Stimulated activated naive CD8-positive, alpha-beta T cell treated with anti-CD3 and anti-CD28 coated beads, Interleukin-15, Interleukin-2, amounts not matched to agents 100 U/mL and 50 U/mL, for 24 hours (primary cell): ENCODE data around the gene KIF9.
A peak's percentile ranks its signal among the peaks of the same experiment; 100 is the strongest.
"Not testable (repeated sequence)": the region's sequence is repeated elsewhere in the genome, so short reads cannot be mapped to it uniquely, and the experiment has no call there.

Experiments
- ATAC-seq: fragments of 150-1000 bp; cut with Tn5 transposase; one replicate; pipeline ENCODE4 v1.10.0; 2021
- DNase-seq: peaks from one replicate; pipeline ENCODE4 v3.0.0; 2021

The KIF9 gene

GRCh38 chr3:47294392-47294791, 11.8 kb upstream of the KIF9 start:
- DNase-seq (no peak), ATAC-seq (no peak)

GRCh38 chr3:47293822-47294221, 11.2 kb upstream of the KIF9 start:
- ATAC-seq (no peak), DNase-seq (no peak)

- not testable (repeated sequence) for DNase-seq, ATAC-seq
Measured at GRCh38 chr3:47291754-47292420, 9.3 kb upstream of the KIF9 start.

GRCh38 chr3:47291158-47291753, 8.7 kb upstream of the KIF9 start:
- ATAC-seq = no peak
- DNase-seq = no peak

- no peak for DNase-seq
- no peak for ATAC-seq
Measured at GRCh38 chr3:47288966-47289910, 6.6 kb upstream of the KIF9 start.

GRCh38 chr3:47283591-47284364, 1.2 kb upstream of the KIF9 start:
- ATAC-seq (peak; percentile 26), DNase-seq (peak; percentile 64)

- ATAC-seq (no peak), DNase-seq (peak; percentile 36)
Measured at GRCh38 chr3:47283193-47283537, 566 bp upstream of the KIF9 start.

GRCh38 chr3:47280519-47280918, 2.1 kb downstream of the KIF9 start:
- no peak for DNase-seq
- no peak for ATAC-seq

- DNase-seq = no peak
- no peak for ATAC-seq
Measured at GRCh38 chr3:47276558-47276957, 6.0 kb downstream of the KIF9 start.

- ATAC-seq (no peak), DNase-seq (no peak)
Measured at GRCh38 chr3:47274652-47275051, 7.9 kb downstream of the KIF9 start.

- ATAC-seq = no peak
- no peak for DNase-seq
Measured at GRCh38 chr3:47273564-47273963, 9.0 kb downstream of the KIF9 start.

- ATAC-seq (no peak), DNase-seq (no peak)
Measured at GRCh38 chr3:47270526-47270925, 12.1 kb downstream of the KIF9 start.

- ATAC-seq = no peak
Measured at GRCh38 chr3:47267490-47267824, 15.1 kb downstream of the KIF9 start.

GRCh38 chr3:47266709-47267489, 15.7 kb downstream of the KIF9 start:
- DNase-seq (peak; percentile 59), ATAC-seq (peak; percentile 69)

More at GRCh38 chr3:47267490-47267824, 15.1 kb downstream of the KIF9 start:
- DNase-seq = no peak

GRCh38 chr3:47265725-47266428, 16.7 kb downstream of the KIF9 start:
- no peak for ATAC-seq
- no peak for DNase-seq

- DNase-seq = no peak
- ATAC-seq = no peak
Measured at GRCh38 chr3:47265008-47265407, 17.6 kb downstream of the KIF9 start.

- DNase-seq (no peak), ATAC-seq (no peak)
Measured at GRCh38 chr3:47261301-47261700, 21.3 kb downstream of the KIF9 start.

- no peak for DNase-seq
- ATAC-seq = no peak
Measured at GRCh38 chr3:47260605-47261004, 22.0 kb downstream of the KIF9 start.

- DNase-seq (no peak), ATAC-seq (no peak)
Measured at GRCh38 chr3:47259114-47259513, 23.5 kb downstream of the KIF9 start.

- DNase-seq, ATAC-seq: not testable (repeated sequence)
Measured at GRCh38 chr3:47256331-47256730, 26.3 kb downstream of the KIF9 start.

GRCh38 chr3:47251689-47252088, 30.9 kb downstream of the KIF9 start:
- DNase-seq (no peak), ATAC-seq (no peak)
